SK-N-MC (cell line): ENCODE data around the gene ALMS1.
"Not testable (repeated sequence)": the region's sequence is repeated elsewhere in the genome, so short reads cannot be mapped to it uniquely, and the experiment has no call there.

ENCODE experiments used
- DNase-seq: peaks from one replicate; pipeline ENCODE4 v3.0.0-alpha.2; 2011; ENCODE audit warnings: low read depth, low spot score
- H3K27ac ChIP-seq: fragments of 200-600 bp; sonication (generic); 2 replicates; pipeline ENCODE4 v1.5.1; 2016; ENCODE audit warnings: mixed run types
- H3K36me3 ChIP-seq: fragments of 200-600 bp; sonication (generic); 2 replicates; pipeline ENCODE4 v1.6.1; 2017; ENCODE audit warnings: antibody characterized with exemption, low read length, mixed read lengths; ENCODE audit not compliant: insufficient read depth
- H3K4me3 ChIP-seq: fragments of 200-600 bp; sonication (generic); 2 replicates; pipeline ENCODE4 v1.5.1; 2016
- H3K9ac ChIP-seq: fragments of 200-600 bp; sonication (generic); 2 replicates; pipeline ENCODE4 v1.8.0; 2017; ENCODE audit warnings: mixed run types, mixed read lengths; ENCODE audit not compliant: insufficient read length
- H3K9me3 ChIP-seq: fragments of 200-600 bp; sonication (generic); 2 replicates; pipeline ENCODE4 v1.6.1; 2017; ENCODE audit warnings: low read depth, mild to moderate bottlenecking, antibody characterized with exemption, low read length, moderate library complexity, mixed read lengths
- EZH2 ChIP-seq: fragments of 200-600 bp; sonication (generic); IDR thresholded peaks from one replicate; pipeline ENCODE4 v1.6.1; 2017; ENCODE audit warnings: antibody characterized with exemption
- FOXP2 ChIP-seq: optimal IDR thresholded peaks from 2 replicates; pipeline ENCODE3; 2011; ENCODE audit warnings: mild to moderate bottlenecking, moderate library complexity; ENCODE audit not compliant: insufficient read depth; ENCODE audit errors: extremely low read length, control extremely low read depth
- POLR2AphosphoS5 ChIP-seq: IDR thresholded peaks from 2 replicates; pipeline ENCODE4 v1.6.1; 2012; ENCODE audit warnings: mild to moderate bottlenecking, low read depth, low read length, borderline replicate concordance

ALMS1 gene

DNA sequence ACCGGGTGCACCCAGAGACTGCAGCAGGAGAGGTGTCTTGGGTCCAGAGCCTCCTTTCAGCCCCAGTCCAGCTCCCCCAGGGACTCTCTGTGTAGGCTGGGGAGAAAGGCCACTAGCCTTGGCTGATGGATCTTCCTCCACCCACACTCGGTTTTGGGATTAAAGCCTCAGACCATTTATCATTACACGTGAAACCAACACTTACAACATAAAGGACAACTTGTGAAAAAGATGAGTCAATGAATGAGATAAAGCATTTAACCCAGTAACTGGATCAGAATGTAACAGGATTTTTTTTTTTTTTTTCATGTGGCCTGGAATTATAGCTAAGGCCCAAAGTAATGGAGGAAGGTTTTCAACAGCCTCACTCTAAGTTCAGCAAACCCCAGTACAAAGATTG is 224.5 kb downstream of the ALMS1 start:
- TF ChIP-seq EZH2, result no peak
- no peak for TF ChIP-seq POLR2AphosphoS5

DNA sequence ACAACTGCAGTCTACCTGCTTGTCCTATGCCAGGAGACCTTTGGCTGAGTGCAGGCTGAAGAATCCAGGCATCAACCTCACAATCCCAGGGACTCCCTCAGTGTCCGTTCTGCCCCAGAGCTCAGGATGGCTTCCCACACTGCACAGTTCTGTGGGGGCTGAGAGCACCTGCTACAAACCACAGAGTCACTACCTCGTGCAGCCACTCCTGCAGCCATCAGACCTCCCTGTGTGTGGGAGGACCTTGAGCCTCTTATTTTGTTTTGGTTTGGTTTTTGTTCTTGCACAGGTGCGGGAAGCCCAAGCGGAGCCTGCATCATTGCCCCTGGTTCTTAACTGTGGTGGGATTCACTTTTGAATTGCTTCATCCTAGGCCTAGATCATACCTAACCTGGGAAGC is 225.6 kb downstream of the ALMS1 start:
- no peaks in the 10 kb centered on the region for H3K9me3 ChIP-seq
- TF ChIP-seq POLR2AphosphoS5 (no peak), FOXP2 (no peak), EZH2 (no peak)
- no peaks in the 10 kb centered on the region; the same call in 1 of the 2 replicates for H3K36me3 ChIP-seq
- no peak overlapping the region for H3K9ac ChIP-seq
- no peak overlapping the region for H3K27ac ChIP-seq
- DNase-seq, result no peak
- H3K4me3 ChIP-seq, result no peak overlapping the region

More for the DNA sequence above, 224.5 kb downstream of the ALMS1 start:
- DNase-seq, result no peak
- no peak overlapping the region for H3K9ac ChIP-seq
- H3K27ac ChIP-seq, result no peak overlapping the region
- H3K36me3 ChIP-seq, result no peaks in the 10 kb centered on the region; the same call in 1 of the 2 replicates
- H3K4me3 ChIP-seq, result no peak overlapping the region
- no peaks in the 10 kb centered on the region for H3K9me3 ChIP-seq

DNA sequence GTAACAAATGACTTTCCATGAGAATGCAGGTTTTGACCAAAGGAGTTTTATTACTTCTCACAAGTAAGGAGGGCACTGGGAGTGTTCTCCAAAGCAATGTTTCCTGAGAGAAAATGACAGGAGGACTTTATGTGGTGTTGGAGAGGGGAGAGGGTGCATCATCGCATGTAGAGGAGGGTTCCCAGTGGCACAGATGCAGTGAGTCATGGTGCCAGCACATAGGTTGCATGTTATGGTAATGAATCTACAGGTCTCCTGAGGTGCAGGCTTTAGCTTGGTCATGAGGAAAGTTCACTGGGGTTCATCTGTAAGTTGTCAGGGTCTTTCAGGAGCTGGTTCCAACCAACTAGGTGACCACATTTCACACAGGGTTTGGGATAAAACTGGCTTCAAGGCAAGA is 226.2 kb downstream of the ALMS1 start:
- H3K9ac ChIP-seq, result no peak overlapping the region
- no peaks in the 10 kb centered on the region for H3K9me3 ChIP-seq
- no peak overlapping the region for H3K27ac ChIP-seq
- TF ChIP-seq FOXP2 (no peak), POLR2AphosphoS5 (no peak), EZH2 (no peak)
- H3K4me3 ChIP-seq, result no peak overlapping the region
- DNase-seq, result no peak
- H3K36me3 ChIP-seq, result no peaks in the 10 kb centered on the region; the same call in 1 of the 2 replicates

DNA sequence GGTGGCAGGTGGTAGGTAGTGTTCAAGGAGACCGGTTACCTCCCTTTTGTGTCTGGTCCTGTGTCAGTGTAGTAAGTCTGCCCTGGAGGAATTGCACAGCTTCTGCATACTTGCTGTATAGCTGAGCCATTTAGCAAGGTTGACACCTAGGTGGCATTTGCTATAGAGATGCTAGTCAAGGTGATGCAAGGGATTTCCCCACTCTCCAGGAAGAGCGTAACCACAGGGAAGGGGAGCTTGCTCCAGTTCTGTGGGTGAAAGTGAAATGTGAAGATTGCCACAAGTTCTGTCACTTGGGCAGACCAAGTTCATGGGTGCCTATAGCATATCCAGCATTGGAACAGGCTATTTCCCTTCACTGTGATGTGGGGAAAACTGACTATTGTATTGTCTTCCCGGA is 228.5 kb downstream of the ALMS1 start:
- Histone ChIP-seq H3K27ac (no peak overlapping the region), H3K9ac (no peak overlapping the region), H3K4me3 (no peak overlapping the region), H3K9me3 (no peaks in the 10 kb centered on the region), H3K36me3 (no peaks in the 10 kb centered on the region)
- TF ChIP-seq POLR2AphosphoS5 (no peak), FOXP2 (no peak), EZH2 (no peak)
- no peak for DNase-seq

GRCh38 chr2:73614997-73615396 is 229.4 kb downstream of the ALMS1 start:
- Histone ChIP-seq H3K9ac (no peak overlapping the region), H3K36me3 (no peaks in the 10 kb centered on the region), H3K9me3 (no peaks in the 10 kb centered on the region), H3K4me3 (no peak overlapping the region), H3K27ac (no peak overlapping the region)
- no peak for DNase-seq
- TF ChIP-seq FOXP2 (no peak), POLR2AphosphoS5 (no peak), EZH2 (no peak)

- H3K9me3 ChIP-seq, H3K4me3 ChIP-seq, H3K36me3 ChIP-seq, H3K27ac ChIP-seq, H3K9ac ChIP-seq, DNase-seq: not testable (repeated sequence)
Measured at GRCh38 chr2:73619925-73620324, 234.3 kb downstream of the ALMS1 start.

GRCh38 chr2:73624036-73624435 is 238.4 kb downstream of the ALMS1 start:
- H3K36me3 ChIP-seq, H3K9me3 ChIP-seq, DNase-seq, H3K9ac ChIP-seq, H3K4me3 ChIP-seq, H3K27ac ChIP-seq: not testable (repeated sequence)

DNA sequence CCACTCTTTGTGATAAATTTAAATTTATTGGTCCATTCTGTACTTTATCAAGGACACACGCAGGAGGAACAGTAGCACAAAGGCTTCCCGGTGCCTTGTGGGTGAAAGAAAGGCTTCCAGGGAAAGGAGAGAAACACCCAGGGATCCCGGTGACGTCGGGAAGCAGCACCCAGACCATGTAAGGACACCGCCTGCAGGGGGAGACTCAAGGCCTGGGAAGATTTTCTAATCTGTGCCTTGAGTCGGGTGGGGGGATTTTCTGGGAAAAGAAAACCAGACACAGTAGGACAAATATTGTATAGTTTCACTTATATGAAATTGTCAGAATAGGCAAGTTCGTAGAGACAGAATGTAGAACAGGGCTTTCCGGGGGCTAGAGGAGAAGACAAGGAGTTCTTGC is 239.0 kb downstream of the ALMS1 start:
- not testable (repeated sequence) for H3K4me3 ChIP-seq, DNase-seq, H3K27ac ChIP-seq, H3K9ac ChIP-seq, H3K36me3 ChIP-seq, H3K9me3 ChIP-seq

- H3K9me3 ChIP-seq, H3K4me3 ChIP-seq, DNase-seq, H3K27ac ChIP-seq, H3K9ac ChIP-seq, H3K36me3 ChIP-seq: not testable (repeated sequence)
Measured at GRCh38 chr2:73626237-73626636, 240.6 kb downstream of the ALMS1 start.

DNA sequence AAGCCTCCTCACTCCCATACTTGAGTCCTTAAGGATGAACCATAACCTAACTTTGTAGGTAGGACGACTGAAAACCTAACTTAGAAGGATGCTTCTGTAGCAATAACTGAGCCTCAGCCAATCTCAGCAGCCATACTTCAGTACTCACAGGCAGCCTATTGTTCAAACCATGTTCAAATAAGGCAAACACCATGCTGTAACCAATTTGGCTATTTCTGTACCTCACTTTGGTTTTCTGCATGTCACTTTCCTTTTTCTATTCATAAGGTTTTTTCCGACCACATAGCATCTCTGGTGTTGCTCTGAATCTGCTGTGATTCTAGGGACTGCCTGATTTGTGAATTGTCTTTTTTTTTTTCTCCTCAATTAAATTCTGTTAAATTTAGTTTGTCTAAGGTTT is 242.9 kb downstream of the ALMS1 start:
- H3K9me3 ChIP-seq, DNase-seq, H3K9ac ChIP-seq, H3K27ac ChIP-seq, H3K4me3 ChIP-seq, H3K36me3 ChIP-seq: not testable (repeated sequence)

- not testable (repeated sequence) for DNase-seq, H3K36me3 ChIP-seq, H3K4me3 ChIP-seq, H3K9me3 ChIP-seq, H3K9ac ChIP-seq, H3K27ac ChIP-seq
Measured at GRCh38 chr2:73630662-73631266, 245.1 kb downstream of the ALMS1 start.

DNA sequence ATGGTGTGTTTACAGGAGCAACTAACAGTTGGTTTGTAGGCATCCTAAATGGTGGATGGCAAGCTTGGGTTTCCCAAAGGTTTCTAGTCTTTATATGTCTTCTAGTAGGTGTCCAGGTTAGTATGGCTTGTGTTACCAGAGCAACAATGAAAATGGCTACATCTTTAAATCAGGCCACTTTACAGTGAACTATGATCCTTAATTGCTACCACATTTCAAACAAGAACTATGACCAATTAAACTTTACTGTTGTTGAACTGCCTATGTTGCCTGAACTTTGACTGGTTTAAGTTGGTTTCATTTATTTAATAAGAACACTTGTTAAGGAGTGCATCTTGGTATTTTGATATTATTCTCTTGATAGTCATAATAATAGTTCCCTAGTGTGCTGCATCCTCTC is 251.3 kb downstream of the ALMS1 start:
- DNase-seq, H3K36me3 ChIP-seq, H3K9me3 ChIP-seq, H3K4me3 ChIP-seq, H3K9ac ChIP-seq, H3K27ac ChIP-seq: not testable (repeated sequence)
